GM12865 (cell line): ENCODE data around the gene UNC13C.

ENCODE experiments used
- DNase-seq: peaks from one replicate; pipeline ENCODE4 v3.0.0; 2010; ENCODE audit warnings: low read depth
- H3K4me3 ChIP-seq: 2 replicates; pipeline ENCODE4 v1.5.1; 2011; ENCODE audit warnings: mild to moderate bottlenecking, low read depth, low read length, control low read depth
- TF ChIP-seq, protein P1 (sequence below): IDR thresholded peaks from 2 replicates; pipeline ENCODE4 v1.5.1; 2011; ENCODE audit warnings: low read length, control low read depth, low read depth, inconsistent platforms; ENCODE audit not compliant: insufficient read depth; ENCODE audit errors: missing control alignments

UNC13C gene

GRCh38 chr15:54131410-54131809, 153.2 kb downstream of the UNC13C start:
- TF ChIP-seq, protein P1, sequence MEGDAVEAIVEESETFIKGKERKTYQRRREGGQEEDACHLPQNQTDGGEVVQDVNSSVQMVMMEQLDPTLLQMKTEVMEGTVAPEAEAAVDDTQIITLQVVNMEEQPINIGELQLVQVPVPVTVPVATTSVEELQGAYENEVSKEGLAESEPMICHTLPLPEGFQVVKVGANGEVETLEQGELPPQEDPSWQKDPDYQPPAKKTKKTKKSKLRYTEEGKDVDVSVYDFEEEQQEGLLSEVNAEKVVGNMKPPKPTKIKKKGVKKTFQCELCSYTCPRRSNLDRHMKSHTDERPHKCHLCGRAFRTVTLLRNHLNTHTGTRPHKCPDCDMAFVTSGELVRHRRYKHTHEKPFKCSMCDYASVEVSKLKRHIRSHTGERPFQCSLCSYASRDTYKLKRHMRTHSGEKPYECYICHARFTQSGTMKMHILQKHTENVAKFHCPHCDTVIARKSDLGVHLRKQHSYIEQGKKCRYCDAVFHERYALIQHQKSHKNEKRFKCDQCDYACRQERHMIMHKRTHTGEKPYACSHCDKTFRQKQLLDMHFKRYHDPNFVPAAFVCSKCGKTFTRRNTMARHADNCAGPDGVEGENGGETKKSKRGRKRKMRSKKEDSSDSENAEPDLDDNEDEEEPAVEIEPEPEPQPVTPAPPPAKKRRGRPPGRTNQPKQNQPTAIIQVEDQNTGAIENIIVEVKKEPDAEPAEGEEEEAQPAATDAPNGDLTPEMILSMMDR = no peak
- DNase-seq = no peak

DNA sequence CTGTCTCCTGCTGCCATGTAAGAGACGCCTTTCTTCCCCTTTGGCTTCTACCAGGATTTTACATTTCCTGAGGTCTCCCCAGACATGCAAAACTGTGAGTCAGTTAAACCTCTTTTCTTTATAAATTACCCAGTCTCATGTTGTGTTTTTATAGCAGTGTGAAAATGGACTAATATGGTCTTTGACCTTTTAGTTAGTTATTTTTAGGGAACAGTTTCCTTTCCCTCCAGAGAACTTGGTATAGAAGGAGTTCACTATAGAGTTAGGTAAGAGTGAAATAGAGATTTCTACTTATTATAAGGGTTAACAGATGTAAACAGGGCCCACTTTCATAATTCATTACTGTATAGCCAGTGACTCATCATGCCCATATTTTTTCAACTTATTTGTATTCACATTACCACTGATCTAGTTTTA, 170.9 kb downstream of the UNC13C start:
- H3K4me3 ChIP-seq = no peak overlapping the region

More at GRCh38 chr15:54131410-54131809, 153.2 kb downstream of the UNC13C start:
- H3K4me3 ChIP-seq = no peak overlapping the region

DNA sequence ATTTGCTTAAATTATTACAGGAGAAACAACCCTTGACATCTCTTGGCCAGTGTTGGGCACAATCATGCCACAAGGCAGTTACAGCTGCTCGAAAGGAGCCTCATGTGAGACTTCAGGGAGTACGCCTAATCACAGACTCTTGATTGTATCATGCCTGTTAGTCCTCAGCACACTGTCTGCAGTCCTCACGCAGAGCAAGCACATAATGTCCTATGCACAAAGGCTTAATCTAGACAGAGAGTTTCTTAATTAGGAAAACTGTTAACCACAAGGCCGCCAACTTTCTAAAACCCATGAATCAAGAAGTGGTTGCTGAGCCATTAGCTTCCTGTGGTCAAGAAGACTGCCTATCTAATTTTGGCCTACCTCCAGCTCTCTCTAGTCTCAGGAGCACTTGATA, 172.0 kb downstream of the UNC13C start:
- peak; percentile 81 for DNase-seq
- TF ChIP-seq, protein P1 = no peak
- H3K4me3 ChIP-seq = no peak overlapping the region

More for the DNA sequence above, 170.9 kb downstream of the UNC13C start:
- TF ChIP-seq, protein P1 = no peak
- DNase-seq = peak; percentile 2

DNA sequence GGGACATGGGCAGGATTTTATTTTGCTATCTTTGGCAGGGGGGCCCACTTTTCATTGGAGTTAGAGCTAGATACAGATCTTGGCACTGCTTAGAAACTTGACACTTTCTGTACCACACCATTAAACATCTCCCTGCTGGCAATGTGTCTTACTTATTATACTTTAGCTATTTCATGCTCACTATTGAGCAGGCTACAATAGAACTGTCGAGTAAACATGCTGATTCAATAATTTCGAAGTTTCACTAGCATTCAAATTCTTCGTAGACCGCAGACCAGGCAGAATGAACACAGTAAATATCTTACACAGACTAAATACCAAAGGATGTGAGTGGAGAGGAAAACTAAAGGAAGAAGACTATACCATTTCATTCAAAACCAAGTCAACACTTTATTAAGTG, 180.8 kb downstream of the UNC13C start:
- TF ChIP-seq, protein P1 = no peak
- H3K4me3 ChIP-seq = no peak overlapping the region
- no peak for DNase-seq

DNA sequence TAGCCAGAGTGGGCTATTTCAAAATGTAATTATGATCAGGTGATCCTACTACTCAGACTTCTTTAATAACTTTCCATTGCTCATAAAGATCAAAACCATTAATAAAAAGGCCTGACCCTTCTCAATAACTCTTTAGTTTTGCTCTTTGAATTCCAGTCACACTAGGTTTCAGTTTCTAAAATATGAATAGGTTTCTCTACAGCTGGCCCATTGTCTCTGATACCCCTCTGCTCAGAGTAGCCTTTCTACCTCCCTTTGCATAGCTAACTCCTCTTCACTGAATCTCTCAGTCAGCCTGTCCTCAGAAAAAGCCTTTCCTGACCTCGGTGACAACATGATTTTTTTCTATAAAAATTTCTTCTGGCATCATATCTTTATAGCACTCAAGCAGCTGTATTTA, 209.1 kb downstream of the UNC13C start:
- TF ChIP-seq, protein P1 = no peak
- DNase-seq = no peak
- no peak overlapping the region for H3K4me3 ChIP-seq

DNA sequence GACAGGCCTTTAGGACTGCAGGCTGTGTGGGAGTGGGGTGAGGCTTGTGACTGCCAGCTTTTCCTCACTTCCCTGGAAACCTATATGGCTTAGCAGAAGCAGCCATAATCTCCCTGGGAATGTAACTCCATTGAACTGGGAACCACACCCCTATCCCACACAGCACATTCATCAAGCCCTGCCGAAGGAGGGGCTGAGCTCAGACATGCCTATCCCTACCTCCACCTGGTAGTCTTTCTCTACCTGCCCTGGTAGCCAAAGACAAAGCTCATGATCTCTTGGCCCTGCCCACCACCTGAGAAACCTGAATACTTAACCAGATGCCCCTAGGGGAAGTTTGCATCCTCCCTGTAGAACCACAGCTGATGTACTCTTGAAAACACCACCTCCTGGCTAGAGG, 219.8 kb downstream of the UNC13C start:
- H3K4me3 ChIP-seq = no peak overlapping the region
- TF ChIP-seq, protein P1 = no peak
- DNase-seq = peak; percentile 5

DNA sequence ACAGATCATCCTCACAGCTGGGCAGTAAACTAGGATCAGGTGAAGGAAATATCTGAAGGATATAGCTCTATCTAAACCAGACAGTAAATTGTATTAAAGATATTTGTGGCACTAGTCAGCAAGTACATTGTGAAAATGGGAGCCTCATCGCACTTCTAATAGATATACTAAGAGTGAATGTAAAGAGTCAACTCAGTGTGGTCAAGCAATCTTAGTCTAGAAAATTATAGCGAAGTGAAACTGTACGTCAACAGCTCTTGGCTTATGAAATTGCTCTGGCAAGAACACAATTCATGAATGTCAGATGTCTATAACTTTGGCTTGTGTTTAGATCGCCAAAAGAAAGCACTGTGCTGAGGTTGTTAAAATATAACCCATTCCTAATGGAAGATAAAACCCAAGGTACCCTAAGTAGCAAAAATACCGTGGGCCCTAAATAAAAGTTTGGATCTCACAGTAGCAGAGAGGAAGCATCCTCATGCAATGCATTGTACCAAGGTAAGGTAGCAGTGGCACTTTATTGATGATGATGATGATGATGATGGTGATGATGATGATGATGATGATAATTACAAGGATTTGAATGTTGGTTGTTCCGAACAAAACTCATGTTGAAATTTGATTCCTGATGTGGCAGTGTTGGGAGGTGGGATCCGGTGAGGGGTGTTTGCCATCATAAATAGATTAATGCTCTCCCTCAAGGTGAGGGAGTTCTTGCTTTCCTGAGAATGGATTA, 228.5 kb downstream of the UNC13C start:
- peak; percentile 3 for DNase-seq
- TF ChIP-seq, protein P1 = no peak

More for the DNA sequence above, 228.5 kb downstream of the UNC13C start:
- no peak overlapping the region for H3K4me3 ChIP-seq
